NCI-H1092 treated with DMSO at 0.1 percent for 48 hours (cell line): ENCODE results near the gene FAM81B.
"Not testable (repeated sequence)": the region's sequence is repeated elsewhere in the genome, so short reads cannot be mapped to it uniquely, and the experiment has no call there.

Experiments
- DNase-seq: peaks from one replicate; lab custom pipeline; 2025; lab: John Stamatoyannopoulos, UW

Gene FAM81B

GRCh38 chr5:95390812-95391492 is at the start of gene FAM81B:
Gene FAM81B, plus strand, starts transcription at chr5:95391366. Its CDS starts 24 bp downstream, at chr5:95391390.
- DNase-seq, result no peak

GRCh38 chr5:95341444-95341843 is 49.7 kb upstream of the FAM81B start:
- DNase-seq, result not testable (repeated sequence)

GRCh38 chr5:95347506-95348120 is 43.6 kb upstream of the FAM81B start:
- DNase-seq, result no peak

- no peak for DNase-seq
Observed at GRCh38 chr5:95350631-95351030, 40.5 kb upstream of the FAM81B start.

- no peak for DNase-seq
Observed at GRCh38 chr5:95352691-95353090, 38.5 kb upstream of the FAM81B start.

- DNase-seq, result no peak
Observed at GRCh38 chr5:95358320-95358719, 32.8 kb upstream of the FAM81B start.

GRCh38 chr5:95358848-95359247 is 32.3 kb upstream of the FAM81B start:
- no peak for DNase-seq

- not testable (repeated sequence) for DNase-seq
Observed at GRCh38 chr5:95360667-95361066, 30.5 kb upstream of the FAM81B start.

- DNase-seq, result no peak
Observed at GRCh38 chr5:95365302-95366095, 25.7 kb upstream of the FAM81B start.

- no peak for DNase-seq
Observed at GRCh38 chr5:95369782-95370181, 21.4 kb upstream of the FAM81B start.

GRCh38 chr5:95374061-95374460 is 17.1 kb upstream of the FAM81B start:
- DNase-seq, result no peak

- no peak for DNase-seq
Observed at GRCh38 chr5:95375591-95375990, 15.6 kb upstream of the FAM81B start.

GRCh38 chr5:95379133-95379532 is 12.0 kb upstream of the FAM81B start:
- no peak for DNase-seq

GRCh38 chr5:95380103-95380628 is 11.0 kb upstream of the FAM81B start:
- DNase-seq, result no peak

- DNase-seq, result no peak
Observed at GRCh38 chr5:95382801-95383200, 8.4 kb upstream of the FAM81B start.

- DNase-seq, result no peak
Observed at GRCh38 chr5:95384485-95385213, 6.5 kb upstream of the FAM81B start.

- DNase-seq, result no peak
Observed at GRCh38 chr5:95385334-95385733, 5.8 kb upstream of the FAM81B start.

GRCh38 chr5:95391965-95392364 is 799 bp downstream of the FAM81B start:
- DNase-seq, result not testable (repeated sequence)

- no peak for DNase-seq
Observed at GRCh38 chr5:95392593-95393182, 1.5 kb downstream of the FAM81B start.

GRCh38 chr5:95393279-95393678 is 2.1 kb downstream of the FAM81B start:
- DNase-seq, result no peak

GRCh38 chr5:95398989-95399388 is 7.8 kb downstream of the FAM81B start:
- no peak for DNase-seq

- no peak for DNase-seq
Observed at GRCh38 chr5:95401626-95402025, 10.5 kb downstream of the FAM81B start.
